K562 treated with DMSO at 1 percent for 12 hours (cell line): Measurements from ENCODE around the gene KLHL40. TPM values are rescaled to one million over a fixed set of nuclear protein-coding genes. Genes with fewer than 3 reads are reported as not detected.

Experiments used
- total RNA-seq: library from RNA; unstranded; fragments of 300-600 nt; gene quantifications from 2 replicates; pipeline ENCODE4 v1.2.3, GENCODE V29; 2022; ENCODE audit not compliant: insufficient read depth

Gene KLHL40
- total RNA-seq = not detected in 2 replicates

GRCh38 chr3:42685363-42685881, at the start of gene KLHL40:
Gene KLHL40, plus strand, starts transcription at chr3:42685537. Its CDS starts 82 bp downstream, at chr3:42685619.

GRCh38 chr3:42653560-42654330, 31.6 kb upstream of the KLHL40 start, which contains the start of gene ZBTB47:
Gene ZBTB47, plus strand, starts transcription at chr3:42653697. Its CDS starts 4,659 bp downstream, at chr3:42658356.

GRCh38 chr3:42702066-42702951, 17.0 kb downstream of the KLHL40 start, which contains the start of gene HHATL:
Gene HHATL, minus strand, starts transcription at chr3:42702798. Its CDS starts 1,972 bp downstream, at chr3:42700826.

Other genes with a start within 250 kb of the KLHL40 start
- gene VIPR1, start 182.9 kb upstream of the KLHL40 start, total RNA-seq = not detected in 2 replicates
- 38.7 and 83.7 TPM in 2 replicates for gene SEC22C, start 103.6 kb upstream of the KLHL40 start, total RNA-seq
- 64.0 and 84.1 TPM in 2 replicates for gene SS18L2, start 94.7 kb upstream of the KLHL40 start, total RNA-seq
- gene NKTR, start 84.9 kb upstream of the KLHL40 start, total RNA-seq = 6.0 and 35.9 TPM in 2 replicates
- 1.2 and 1.6 TPM in 2 replicates for gene ZBTB47, start 31.8 kb upstream of the KLHL40 start, total RNA-seq
- gene HHATL, start 17.3 kb downstream of the KLHL40 start, total RNA-seq = not detected in 2 replicates
- gene CCDC13, start 87.7 kb downstream of the KLHL40 start, total RNA-seq = not detected in 2 replicates
- gene HIGD1A, start 119.0 kb downstream of the KLHL40 start, total RNA-seq = 108 and 158 TPM in 2 replicates
- 0.48 TPM in 1 of 2 replicates, not detected in the other for gene ACKR2, start 123.9 kb downstream of the KLHL40 start, total RNA-seq
- not detected in 2 replicates for gene CYP8B1, start 190.3 kb downstream of the KLHL40 start, total RNA-seq
- 0.27 and 1.4 TPM in 2 replicates for gene ZNF662, start 220.6 kb downstream of the KLHL40 start, total RNA-seq